ENCODE data around the gene ITGB6.

ITGB6 gene, protein sequence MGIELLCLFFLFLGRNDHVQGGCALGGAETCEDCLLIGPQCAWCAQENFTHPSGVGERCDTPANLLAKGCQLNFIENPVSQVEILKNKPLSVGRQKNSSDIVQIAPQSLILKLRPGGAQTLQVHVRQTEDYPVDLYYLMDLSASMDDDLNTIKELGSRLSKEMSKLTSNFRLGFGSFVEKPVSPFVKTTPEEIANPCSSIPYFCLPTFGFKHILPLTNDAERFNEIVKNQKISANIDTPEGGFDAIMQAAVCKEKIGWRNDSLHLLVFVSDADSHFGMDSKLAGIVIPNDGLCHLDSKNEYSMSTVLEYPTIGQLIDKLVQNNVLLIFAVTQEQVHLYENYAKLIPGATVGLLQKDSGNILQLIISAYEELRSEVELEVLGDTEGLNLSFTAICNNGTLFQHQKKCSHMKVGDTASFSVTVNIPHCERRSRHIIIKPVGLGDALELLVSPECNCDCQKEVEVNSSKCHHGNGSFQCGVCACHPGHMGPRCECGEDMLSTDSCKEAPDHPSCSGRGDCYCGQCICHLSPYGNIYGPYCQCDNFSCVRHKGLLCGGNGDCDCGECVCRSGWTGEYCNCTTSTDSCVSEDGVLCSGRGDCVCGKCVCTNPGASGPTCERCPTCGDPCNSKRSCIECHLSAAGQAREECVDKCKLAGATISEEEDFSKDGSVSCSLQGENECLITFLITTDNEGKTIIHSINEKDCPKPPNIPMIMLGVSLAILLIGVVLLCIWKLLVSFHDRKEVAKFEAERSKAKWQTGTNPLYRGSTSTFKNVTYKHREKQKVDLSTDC

GRCh38 chr2:160199683-160200389 is at the start of gene ITGB6:
Gene ITGB6 (minus strand): TSS chr2:160200272. CDS start chr2:160200063, 209 bp downstream.
- no peak for DNase-seq (ENCODE audit: low read depth)

DNA sequence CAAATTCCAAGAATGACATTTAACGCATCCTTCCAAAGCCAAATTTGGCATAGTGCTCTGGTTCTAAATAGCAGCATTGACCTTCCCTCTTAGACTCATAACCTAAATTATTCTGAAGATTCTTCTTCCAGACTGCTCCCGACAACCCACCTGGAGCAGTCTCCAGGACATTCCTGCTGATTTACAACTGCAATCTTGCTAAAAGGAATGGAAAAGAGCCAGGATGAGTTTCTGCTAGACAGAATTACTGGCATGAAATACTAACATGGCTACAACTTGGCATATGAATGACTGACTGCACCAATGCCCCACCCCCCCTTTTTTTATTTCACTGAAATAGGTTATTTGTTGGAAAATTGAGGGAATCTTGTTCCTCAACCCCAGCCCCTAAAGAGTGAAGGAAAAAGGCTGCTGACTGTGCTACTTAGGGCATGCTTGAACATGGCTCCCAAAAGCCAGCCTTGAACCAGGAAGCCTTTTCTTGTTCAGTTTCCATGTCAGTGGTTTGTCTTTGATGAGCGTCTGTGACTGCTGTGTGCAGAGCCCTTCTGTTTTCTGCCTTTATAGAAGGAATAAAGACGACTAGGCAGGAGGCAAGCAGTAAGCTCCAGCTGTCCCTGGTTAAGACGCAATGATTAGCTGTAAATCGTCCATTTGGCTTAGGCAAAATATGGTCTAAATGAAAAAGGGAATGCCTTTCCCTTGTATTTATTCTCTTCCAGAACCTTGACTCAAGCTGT is 47.4 kb upstream of the ITGB6 start:
- no peak for DNase-seq (ENCODE audit: low read depth)

GRCh38 chr2:160246356-160246755 is 46.3 kb upstream of the ITGB6 start:
- DNase-seq (ENCODE audit: low read depth), result no peak

- no peak for DNase-seq (ENCODE audit: low read depth)
These were observed 45.6 kb upstream of the ITGB6 start for GRCh38 chr2:160245614-160246155.

DNA sequence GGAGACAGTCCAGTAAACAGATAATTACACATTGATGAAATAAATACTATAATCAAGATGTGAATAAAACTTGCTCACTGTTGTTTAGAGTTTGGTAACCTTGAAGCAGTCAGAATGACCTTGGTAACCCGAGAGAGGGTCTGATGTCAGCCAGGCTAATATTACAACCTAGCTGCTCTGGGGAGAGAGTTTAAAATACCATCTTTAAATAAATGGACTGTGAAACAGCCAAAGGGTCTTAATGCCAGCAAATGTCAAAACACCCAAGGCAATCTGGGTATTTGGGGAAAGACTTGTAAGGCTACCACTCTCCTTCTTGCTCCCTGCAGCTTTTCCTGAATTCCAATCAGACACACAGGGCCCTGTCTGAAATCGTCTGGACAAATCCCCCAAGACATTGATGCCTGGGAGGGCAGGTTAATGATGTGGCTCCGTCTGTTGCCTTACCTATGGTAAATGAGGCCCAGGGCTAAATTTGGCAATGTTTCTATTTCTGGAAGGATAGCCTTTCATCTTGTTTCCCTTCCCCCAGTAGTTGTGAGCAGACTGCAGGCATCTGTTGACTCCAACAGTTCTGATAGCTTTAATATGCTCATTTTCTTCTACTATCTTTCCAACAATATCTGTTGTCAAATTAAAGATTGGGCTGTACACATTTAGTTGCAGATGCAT is 43.0 kb upstream of the ITGB6 start:
- DNase-seq (ENCODE audit: low read depth), result no peak

GRCh38 chr2:160241251-160242137 is 41.4 kb upstream of the ITGB6 start:
- DNase-seq (ENCODE audit: low read depth), result no peak

GRCh38 chr2:160239436-160239835 is 39.4 kb upstream of the ITGB6 start:
- DNase-seq (ENCODE audit: low read depth), result no peak

- DNase-seq (ENCODE audit: low read depth), result no peak
These were observed 38.3 kb upstream of the ITGB6 start for GRCh38 chr2:160238392-160238791.

DNA sequence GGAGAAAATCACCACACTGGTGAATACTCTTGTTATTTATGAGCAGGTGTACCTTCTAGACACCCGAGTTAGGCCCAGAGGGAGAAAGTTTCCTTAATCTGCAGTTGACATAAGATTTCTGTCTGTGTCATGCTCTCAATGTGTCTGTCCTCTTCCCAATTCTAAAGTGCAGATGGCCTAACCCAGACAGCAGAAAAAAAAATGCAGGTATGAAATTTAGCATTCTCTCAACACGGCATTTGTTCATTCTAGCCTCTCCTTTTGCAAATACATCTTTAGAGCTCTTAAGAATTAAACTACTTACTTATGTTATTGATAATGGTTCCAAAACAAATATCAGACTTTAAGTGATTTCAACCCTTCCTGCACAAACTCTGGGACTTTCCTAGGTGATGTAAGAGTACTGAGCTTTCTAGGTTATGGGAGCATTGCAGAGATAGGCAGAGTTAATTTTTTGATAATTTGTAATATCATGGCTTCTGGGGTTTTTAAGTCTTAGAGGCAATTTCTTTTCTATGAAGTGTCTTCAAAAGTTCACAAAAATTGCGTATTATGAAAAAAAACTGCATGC is 32.9 kb upstream of the ITGB6 start:
- no peak for DNase-seq (ENCODE audit: low read depth)

DNA sequence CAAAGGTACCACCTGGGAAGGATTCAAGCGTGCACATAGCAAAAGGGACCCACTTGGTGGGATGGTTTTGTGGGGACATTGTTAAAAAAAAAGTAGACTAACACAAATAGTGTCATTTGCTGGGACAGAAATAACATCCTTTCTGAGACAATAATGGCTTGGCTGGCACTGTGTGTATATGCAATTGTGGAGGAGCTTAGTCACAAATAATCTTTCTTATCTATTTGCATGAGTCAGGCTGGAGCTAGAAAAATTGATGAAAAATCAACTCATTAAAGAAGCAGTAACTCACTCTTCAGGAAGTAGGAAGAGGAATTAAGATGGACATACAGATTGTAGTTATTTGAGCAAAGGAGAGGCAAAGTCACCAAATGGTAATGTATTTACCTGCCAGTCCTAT is 29.5 kb upstream of the ITGB6 start:
- no peak for DNase-seq (ENCODE audit: low read depth)

GRCh38 chr2:160228141-160228917 is 28.3 kb upstream of the ITGB6 start:
- no peak for DNase-seq (ENCODE audit: low read depth)

DNA sequence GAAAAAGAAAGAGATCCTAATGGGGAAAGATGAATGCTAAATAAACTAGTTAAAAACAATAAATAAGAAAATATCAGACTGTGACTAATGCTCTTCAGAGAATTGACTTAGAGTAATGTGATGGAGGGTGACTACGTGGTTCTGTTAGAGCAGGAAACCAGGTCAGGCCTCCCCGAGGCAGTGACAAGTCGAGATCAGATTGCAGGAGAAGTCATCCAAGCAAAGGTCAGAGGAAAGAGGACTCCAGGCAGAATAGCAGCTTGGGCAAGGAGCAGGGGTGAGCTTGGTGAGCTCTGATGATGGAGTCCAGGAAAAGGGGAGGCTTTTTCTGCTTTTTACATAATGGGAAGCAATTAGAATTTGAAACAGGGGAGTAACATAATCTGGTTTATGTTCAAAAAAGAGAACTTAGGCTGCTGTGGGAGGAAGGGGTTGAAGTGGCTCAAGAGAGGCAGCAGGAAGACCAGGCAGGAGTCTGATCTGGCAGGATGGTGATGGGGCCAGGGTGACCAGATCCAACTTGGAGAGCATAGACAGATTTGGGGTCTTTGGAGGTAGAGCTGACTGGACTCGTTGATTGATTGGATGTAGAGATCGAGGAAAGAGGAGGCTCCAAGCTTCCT is 27.3 kb upstream of the ITGB6 start:
- DNase-seq (ENCODE audit: low read depth), result no peak

GRCh38 chr2:160226367-160226766 is 26.3 kb upstream of the ITGB6 start:
- no peak for DNase-seq (ENCODE audit: low read depth)

- no peak for DNase-seq (ENCODE audit: low read depth)
These were observed 25.6 kb upstream of the ITGB6 start for GRCh38 chr2:160225722-160226121.

DNA sequence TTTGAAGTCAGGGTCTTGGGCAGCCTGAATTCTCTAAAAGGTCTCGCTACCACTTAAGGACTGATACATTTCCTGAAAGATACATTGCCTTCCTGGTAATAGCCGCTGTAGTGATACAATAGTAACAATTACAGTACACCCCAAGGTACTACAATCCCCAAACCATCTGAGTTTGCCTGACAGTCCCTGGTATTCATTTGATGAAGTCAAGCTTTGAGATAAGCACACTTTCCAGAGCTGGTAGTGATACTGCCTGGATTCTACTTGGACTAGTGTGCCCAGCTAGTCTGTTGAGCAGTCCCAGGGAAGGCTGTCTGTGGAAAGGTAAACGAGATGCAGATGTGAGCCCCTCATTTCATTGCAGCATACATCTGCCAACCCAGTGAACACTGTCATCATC is 24.4 kb upstream of the ITGB6 start:
- DNase-seq (ENCODE audit: low read depth), result no peak

DNA sequence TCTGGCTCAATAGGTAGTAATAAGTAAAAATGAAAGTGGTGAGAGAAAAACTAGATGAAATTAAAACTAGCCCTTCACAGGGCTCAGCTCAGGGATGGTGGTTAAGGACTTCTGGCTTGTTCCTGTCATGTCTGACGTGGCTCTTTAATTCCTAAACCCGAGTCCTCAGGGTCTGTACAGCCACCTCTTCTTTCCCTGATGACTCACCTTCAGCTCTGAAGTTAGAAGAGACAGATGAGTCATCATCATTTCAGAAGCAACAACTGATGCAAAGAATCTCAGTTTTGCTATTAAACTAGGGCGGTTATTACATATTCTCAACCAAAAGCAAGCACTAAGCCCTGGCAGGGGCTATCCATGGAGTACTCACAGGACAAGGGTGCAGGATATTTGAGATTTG is 24.0 kb upstream of the ITGB6 start:
- DNase-seq (ENCODE audit: low read depth), result no peak

GRCh38 chr2:160223560-160223959 is 23.5 kb upstream of the ITGB6 start:
- no peak for DNase-seq (ENCODE audit: low read depth)

GRCh38 chr2:160222546-160223283 is 22.6 kb upstream of the ITGB6 start:
- DNase-seq (ENCODE audit: low read depth), result no peak
